Cortex of kidney (tissue), 1 donor: Measurements from ENCODE around the gene XYLT1.

Experiments used
- DNase-seq: peaks from one replicate; lab custom pipeline; 2025; lab: John Stamatoyannopoulos, UW

The XYLT1 gene

GRCh38 chr16:17184026-17184425 lies 286.7 kb downstream of the XYLT1 start:
- no peak for DNase-seq

GRCh38 chr16:17177959-17178905 lies 292.5 kb downstream of the XYLT1 start:
- DNase-seq = no peak

GRCh38 chr16:17177242-17177958 lies 293.4 kb downstream of the XYLT1 start:
- DNase-seq = no peak

GRCh38 chr16:17176199-17176598 lies 294.6 kb downstream of the XYLT1 start:
- DNase-seq = no peak

- no peak for DNase-seq
Measured at GRCh38 chr16:17173281-17173680, 297.5 kb downstream of the XYLT1 start.

- no peak for DNase-seq
Measured at GRCh38 chr16:17171250-17172143, 299.3 kb downstream of the XYLT1 start.

- DNase-seq = no peak
Measured at GRCh38 chr16:17170435-17170834, 300.3 kb downstream of the XYLT1 start.

- DNase-seq = no peak
Measured at GRCh38 chr16:17168181-17168580, 302.6 kb downstream of the XYLT1 start.

- no peak for DNase-seq
Measured at GRCh38 chr16:17166095-17166494, 304.7 kb downstream of the XYLT1 start.

- no peak for DNase-seq
Measured at GRCh38 chr16:17162560-17162959, 308.2 kb downstream of the XYLT1 start.

- DNase-seq = no peak
Measured at GRCh38 chr16:17160920-17161431, 309.8 kb downstream of the XYLT1 start.

GRCh38 chr16:17160285-17160853 lies 310.4 kb downstream of the XYLT1 start:
- no peak for DNase-seq

GRCh38 chr16:17159617-17160016 lies 311.1 kb downstream of the XYLT1 start:
- no peak for DNase-seq

- no peak for DNase-seq
Measured at GRCh38 chr16:17155936-17156335, 314.8 kb downstream of the XYLT1 start.

GRCh38 chr16:17155485-17155884 lies 315.3 kb downstream of the XYLT1 start:
- no peak for DNase-seq

GRCh38 chr16:17154981-17155380 lies 315.8 kb downstream of the XYLT1 start:
- no peak for DNase-seq

GRCh38 chr16:17152311-17152710 lies 318.4 kb downstream of the XYLT1 start:
- DNase-seq = no peak

- no peak for DNase-seq
Measured at GRCh38 chr16:17151335-17151734, 319.4 kb downstream of the XYLT1 start.

- no peak for DNase-seq
Measured at GRCh38 chr16:17149904-17150483, 320.8 kb downstream of the XYLT1 start.

GRCh38 chr16:17147942-17148341 lies 322.8 kb downstream of the XYLT1 start:
- DNase-seq = no peak

GRCh38 chr16:17145029-17145428 lies 325.7 kb downstream of the XYLT1 start:
- DNase-seq = no peak
